Measurements from ENCODE around the gene PADI2. TPM values are rescaled to one million over a fixed set of nuclear protein-coding genes. Genes with fewer than 3 reads are reported as not detected.

The PADI2 gene
- total RNA-seq, 1 experiment from 2014 or later: 3.0 TPM

- Histone ChIP-seq H2AFZ (ENCODE audit: low read length) (no peak overlapping the region), H3K56ac (ENCODE audit: insufficient read length, low read depth, low read length) (no peak overlapping the region), H2BK20ac (ENCODE audit: low read depth, low read length, poor library complexity, severe bottlenecking) (no peak overlapping the region), H4K5ac (ENCODE audit: insufficient read length, low read depth, low read length) (no peak overlapping the region), H3K79me2 (ENCODE audit: insufficient read depth, low read length) (no peaks in the 10 kb centered on the region), H3K27me3 (ENCODE audit: insufficient read depth, low read length) (peaks cover 16% of the 10 kb centered on the region; the same call in 1 of the 2 replicates), H2BK12ac (ENCODE audit: insufficient read length, low read depth, low read length) (no peak overlapping the region), H3K9ac (ENCODE audit: extremely low read depth, insufficient read length, low read length) (no peak overlapping the region), H3K4ac (ENCODE audit: low read depth, low read length) (no peak overlapping the region), H2BK120ac (ENCODE audit: low read depth, low read length, poor library complexity, severe bottlenecking) (no peak overlapping the region), H3K18ac (ENCODE audit: insufficient read length, low read depth, low read length) (no peak overlapping the region), H3K79me1 (ENCODE audit: insufficient read depth, low read depth, low read length, poor library complexity, severe bottlenecking) (no peaks in the 10 kb centered on the region), H3K14ac (ENCODE audit: insufficient read depth, low read length) (no peak overlapping the region; the same call in 1 of the 2 replicates), H4K91ac (ENCODE audit: insufficient read length, low read depth, low read length) (no peak overlapping the region), H3K9me3 (ENCODE audit: control insufficient read depth, low read depth, low read length) (no peaks in the 10 kb centered on the region), H2BK5ac (ENCODE audit: insufficient read length, low read length) (no peak overlapping the region), H3K4me2 (ENCODE audit: insufficient read depth, insufficient read length, low read length) (peak overlapping the region; percentile 62), H4K8ac (replicated peaks; ENCODE audit: insufficient read length, low read depth, low read length) (no peak overlapping the region), H3K4me1 (ENCODE audit: insufficient read depth, low read length) (no peaks in the 10 kb centered on the region), H2AK5ac (ENCODE audit: insufficient read length, low read length) (no peak overlapping the region), H3K23ac (ENCODE audit: insufficient read length, low read depth, low read length) (no peak overlapping the region), H3K27ac (ENCODE audit: insufficient read length, low read depth, low read length) (no peak overlapping the region), H3T11ph (ENCODE audit: low read length) (no peak overlapping the region), H3K23me2 (ENCODE audit: insufficient read length, low read depth, low read length, poor library complexity, severe bottlenecking) (peaks cover 13% of the 10 kb centered on the region), H4K20me1 (ENCODE audit: control insufficient read depth, insufficient read depth, insufficient read length) (no peaks in the 10 kb centered on the region), H2BK15ac (ENCODE audit: low read depth, low read length) (no peak overlapping the region)
- H3K4me1 Mint-ChIP-seq: peaks cover 24 to 33% of the 10 kb centered on the region in 2 experiments
- no peak for TF ChIP-seq CTCF (conservative IDR thresholded peaks at IDR 0.05)
- H3K27me3 Mint-ChIP-seq (ENCODE audit: low read depth): peaks cover 59% of the 10 kb centered on the region
- peak overlapping the region; percentile 66 to 77 for H3K4me3 Mint-ChIP-seq
- H3K9me3 Mint-ChIP-seq: no peaks in the 10 kb centered on the region; a peak in 1 of 5 replicates
- peak; percentile 58 for DNase-seq
- no peak overlapping the region for H3K27ac Mint-ChIP-seq
- H3K36me3 Mint-ChIP-seq (ENCODE audit: insufficient read depth in 1 of 3, low read depth in 3 of 3): no peaks in the 10 kb centered on the region
- whole genome bisulfite sequencing (ENCODE audit: extremely low coverage, insufficient read length, low lambda C conversion rate): no CpG with 5 or more reads among the region's 20 CpGs
Measured at GRCh38 chr1:17119773-17120480, 676 bp upstream of the PADI2 start.
